GM20000 (cell line): ENCODE data around the gene ARRB1.

Experiments
- DNase-seq: peaks from one replicate; pipeline ENCODE4 v3.0.0; 2012; ENCODE audit warnings: low spot score
- CTCF ChIP-seq: IDR thresholded peaks from 2 replicates; pipeline ENCODE4 v1.5.1; 2012; ENCODE audit warnings: mild to moderate bottlenecking, control low read depth; ENCODE audit errors: extremely low read depth, missing control alignments

Gene ARRB1

GRCh38 chr11:75246671-75247350 is 104.7 kb downstream of the ARRB1 start:
- no peak for TF ChIP-seq CTCF
- DNase-seq, result no peak

GRCh38 chr11:75246006-75246670 is 105.3 kb downstream of the ARRB1 start:
- no peak for TF ChIP-seq CTCF
- no peak for DNase-seq

- no peak for DNase-seq
- TF ChIP-seq CTCF, result no peak
These were observed 106.0 kb downstream of the ARRB1 start for GRCh38 chr11:75245356-75246005.

- DNase-seq, result no peak
- no peak for TF ChIP-seq CTCF
These were observed 107.2 kb downstream of the ARRB1 start for GRCh38 chr11:75244052-75244814.

- TF ChIP-seq CTCF, result no peak
- DNase-seq, result no peak
These were observed 108.5 kb downstream of the ARRB1 start for GRCh38 chr11:75242722-75243600.

GRCh38 chr11:75241906-75242644 is 109.4 kb downstream of the ARRB1 start:
- DNase-seq, result no peak
- no peak for TF ChIP-seq CTCF
